Measurements from ENCODE around the gene LPP.

LPP gene

DNA sequence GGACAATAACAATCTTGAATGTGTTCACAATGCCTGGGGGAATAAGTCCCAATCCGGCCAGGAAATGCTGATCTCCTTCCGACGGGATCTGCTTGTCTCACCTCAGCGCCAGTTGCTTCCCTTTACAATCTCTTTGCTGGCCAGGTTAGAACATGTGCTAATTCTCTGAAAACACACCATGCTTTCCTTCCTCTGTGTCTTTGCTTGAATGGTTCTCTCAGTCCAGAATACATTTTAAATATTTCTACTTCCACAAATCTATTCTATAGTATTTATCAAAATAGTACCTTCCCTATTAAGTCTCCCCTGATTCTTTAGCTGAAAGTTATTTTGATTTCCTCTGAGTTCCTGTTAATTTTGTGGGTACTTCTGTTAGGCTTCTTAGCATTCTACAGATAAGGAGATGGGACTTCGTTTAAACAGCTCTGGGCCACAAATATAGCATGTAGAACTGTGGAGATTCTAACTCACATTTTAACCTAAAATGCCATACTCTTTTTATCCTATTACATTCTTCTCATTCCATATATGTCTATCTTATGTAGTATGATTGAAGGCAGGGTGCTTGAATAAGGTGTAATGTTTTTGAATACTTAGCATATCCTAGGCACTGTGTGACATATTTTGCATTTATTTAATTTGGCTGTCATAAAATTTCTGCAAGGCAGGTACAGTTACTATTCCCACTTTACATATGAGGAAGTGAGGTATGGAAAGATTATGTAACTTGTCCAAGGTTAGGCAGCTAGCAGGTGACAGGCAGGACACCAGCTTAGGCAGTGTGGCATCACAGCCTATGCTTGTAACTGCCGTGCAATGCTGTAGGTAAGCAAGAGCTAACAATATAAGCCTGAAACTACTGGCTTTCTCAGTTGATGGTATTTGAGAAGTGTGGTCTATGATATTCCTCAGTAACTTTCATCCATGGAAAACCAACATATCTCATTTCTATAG, 299.8 kb downstream of the LPP start:
- DNase-seq: no peak

DNA sequence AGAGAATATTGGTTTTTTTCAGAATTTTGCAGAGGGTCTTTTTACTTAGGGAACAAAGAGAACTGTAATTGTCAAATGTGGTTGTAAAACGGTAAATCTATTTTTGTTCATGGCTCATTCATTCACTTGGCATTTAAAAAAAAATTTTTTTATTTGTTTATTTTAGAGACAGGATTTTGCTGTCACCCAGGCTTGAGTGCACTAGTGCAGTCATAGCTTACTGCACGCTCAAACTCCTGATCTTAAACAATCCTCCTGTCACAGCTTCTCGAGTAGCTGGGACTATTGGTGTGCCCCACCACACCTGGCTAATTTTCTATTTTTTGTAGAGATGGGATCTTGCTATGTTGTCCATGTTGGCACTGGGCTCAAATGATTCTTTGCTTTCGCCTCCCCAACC, 301.8 kb downstream of the LPP start:
- DNase-seq: no peak

DNA sequence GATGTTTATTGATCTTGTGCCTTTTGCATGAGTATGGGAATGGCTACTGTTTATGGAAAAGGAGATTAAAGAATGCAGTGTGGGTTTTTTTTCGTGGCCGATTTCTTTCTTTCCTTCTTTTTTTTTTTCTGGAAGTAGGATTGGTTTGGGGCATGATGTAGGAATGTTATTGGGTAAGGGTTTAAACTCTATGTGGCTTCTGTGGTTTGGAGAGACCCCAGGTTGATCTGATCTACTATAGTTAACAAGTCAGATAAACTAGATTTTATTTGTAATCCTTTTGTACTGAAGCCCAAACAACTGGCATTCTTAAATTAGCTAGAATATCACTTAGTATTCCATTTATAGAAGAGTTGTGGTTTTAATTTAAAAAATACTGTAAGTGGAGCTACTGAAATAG, 304.8 kb downstream of the LPP start:
- DNase-seq: no peak

DNA sequence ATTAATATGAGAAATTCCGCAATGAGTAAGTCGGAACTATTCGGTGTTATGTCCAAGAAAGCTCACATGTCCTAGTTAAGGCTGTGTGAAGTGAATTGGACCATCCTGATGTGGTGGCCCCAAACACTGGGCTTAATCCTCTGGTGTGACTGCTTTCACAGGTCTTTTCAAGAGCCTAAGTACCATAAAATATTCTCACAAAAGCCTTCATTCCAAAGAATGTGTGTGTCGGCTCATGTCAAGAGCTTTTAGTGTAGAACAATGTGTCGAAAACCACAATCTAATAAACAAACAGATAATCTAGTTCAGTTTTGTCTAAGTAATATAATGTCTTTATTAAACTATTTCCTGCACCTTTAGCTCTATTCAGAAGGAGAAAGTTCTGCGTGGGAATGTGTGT, 311.4 kb downstream of the LPP start:
- DNase-seq: no peak

DNA sequence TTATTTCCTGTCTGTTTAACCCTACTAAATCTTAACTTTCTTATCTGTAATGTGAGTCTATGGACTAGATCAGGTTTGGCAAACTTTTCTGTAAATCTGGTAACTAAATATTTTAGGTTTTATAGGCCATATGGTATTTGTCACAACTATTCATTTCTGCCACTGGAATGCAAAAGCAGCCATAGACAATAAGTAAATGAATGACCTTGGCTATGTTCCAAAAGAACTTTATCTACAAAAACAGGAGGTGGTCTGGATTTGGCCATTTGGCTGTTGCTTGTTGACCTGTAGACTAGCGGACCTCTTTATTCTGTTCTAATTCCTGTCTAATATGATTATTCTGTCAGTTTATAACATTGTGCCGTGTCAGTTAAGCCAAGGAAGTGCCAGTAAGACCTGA, 314.2 kb downstream of the LPP start:
- no peak for DNase-seq

DNA sequence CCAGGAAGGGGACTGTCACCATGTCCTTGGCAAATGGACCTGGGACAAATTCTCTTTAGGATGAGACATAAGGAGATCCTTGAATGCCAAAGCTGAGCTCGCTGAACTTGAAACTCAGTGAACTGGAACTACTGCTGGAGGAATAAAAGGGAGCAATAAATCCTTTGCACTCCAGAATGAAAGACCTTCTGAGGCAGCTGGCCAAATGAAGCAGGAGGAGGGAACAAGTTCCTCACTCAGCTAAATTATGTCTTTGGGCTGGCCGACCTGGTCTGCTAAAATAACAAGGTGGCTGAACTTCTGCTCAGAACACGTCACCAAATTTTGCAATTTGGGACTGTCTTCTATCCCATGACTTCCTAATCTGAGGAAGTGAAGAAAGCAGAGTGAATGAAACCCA, 314.7 kb downstream of the LPP start:
- DNase-seq: no peak

DNA sequence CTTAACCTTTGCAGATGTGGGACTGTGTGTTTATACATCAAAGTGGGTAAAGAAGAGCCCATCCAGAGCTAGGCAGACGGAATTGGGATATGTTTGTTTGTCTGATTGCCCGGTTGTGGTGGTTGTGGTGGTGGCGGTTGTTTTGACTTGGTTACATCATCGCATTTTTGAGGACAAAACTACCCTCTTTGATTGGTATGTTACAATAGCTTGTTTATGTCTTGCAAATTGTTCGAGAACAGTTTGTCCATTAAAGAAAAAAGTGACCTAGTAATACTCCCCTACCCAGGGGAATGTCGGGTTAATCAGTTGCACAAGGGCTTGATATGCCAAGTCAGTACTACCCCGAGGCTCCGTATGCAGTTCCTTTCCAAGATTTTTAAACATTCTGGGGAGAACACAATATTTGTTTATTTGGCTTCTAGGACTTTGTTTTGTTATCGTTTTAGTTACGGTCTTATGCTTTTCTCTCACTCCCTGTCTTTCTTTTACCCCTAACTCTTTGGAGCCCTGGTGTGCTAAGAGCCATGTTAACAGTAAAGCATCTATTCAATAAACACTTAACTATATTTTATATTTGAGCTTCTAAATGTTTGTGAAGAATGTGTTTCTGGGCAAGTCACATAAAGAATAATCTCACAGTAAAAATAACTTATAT, 315.4 kb downstream of the LPP start:
- no peak for DNase-seq

DNA sequence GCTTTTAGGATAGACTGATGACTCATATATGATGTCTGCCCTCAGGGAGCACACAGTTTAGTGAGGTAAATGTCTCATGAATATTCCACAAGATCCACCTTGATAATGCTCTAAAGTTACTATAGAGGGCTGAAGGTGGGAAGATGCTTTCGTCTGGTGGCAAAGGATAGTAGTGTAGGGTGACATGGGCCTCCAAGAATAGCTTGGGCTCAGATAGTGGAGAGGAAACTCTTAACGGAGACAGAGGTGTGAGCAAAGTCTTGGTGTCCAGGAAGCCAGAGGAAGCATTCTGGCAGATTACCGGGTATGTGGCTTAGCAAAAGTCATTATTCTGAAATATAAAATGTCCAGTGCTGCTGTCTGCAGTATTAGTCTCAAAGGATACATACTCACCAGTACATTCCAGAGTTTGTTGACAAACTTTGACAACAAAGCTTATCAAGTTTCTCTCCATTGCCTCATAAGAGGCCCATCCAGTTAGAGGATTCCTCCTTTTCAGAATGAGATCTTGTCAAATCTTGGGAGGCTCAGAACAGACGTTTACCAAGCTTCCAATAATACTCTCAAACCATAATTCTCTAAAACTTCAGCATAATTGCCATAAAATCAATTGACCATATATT, 316.7 kb downstream of the LPP start:
- no peak for DNase-seq

DNA sequence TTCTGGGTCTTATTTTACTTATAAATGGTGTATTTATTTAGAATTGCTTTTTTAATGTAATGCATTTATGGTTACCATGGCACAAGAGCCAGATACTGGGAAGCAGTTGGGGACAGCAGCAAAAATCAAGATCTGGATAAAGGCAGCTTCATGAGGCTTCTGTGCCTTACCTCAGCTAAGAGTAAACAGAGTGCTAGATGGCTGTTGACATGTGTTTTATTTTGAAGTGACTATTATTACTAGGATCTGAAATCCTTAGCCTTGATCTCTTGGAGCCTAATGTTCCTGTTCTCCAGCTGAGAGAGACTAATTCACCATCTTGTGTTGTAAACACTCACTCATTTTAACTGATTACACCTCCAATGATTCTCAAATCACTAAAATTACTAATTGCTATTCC, 317.8 kb downstream of the LPP start:
- peak in 1 of 2 experiments; percentile 44 for DNase-seq

DNA sequence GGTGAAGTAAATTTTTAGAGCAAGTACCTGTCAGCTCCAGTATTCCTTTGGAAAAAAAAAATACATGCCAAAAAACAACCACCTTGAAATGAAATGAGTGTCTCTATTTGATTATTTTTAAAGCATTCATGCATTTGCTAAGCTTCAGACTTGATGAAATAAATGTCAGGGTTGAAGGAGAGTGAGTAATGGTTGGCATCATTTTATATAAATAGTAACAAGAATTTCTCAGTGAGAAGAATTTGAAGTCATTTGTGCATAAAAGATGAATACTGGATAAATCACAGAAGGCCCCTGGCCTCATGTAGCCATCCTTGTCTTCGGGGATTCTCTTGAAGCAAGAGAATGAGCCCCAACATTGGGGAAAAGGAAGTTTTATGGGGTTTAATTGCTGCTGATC, 318.4 kb downstream of the LPP start:
- no peak for DNase-seq

DNA sequence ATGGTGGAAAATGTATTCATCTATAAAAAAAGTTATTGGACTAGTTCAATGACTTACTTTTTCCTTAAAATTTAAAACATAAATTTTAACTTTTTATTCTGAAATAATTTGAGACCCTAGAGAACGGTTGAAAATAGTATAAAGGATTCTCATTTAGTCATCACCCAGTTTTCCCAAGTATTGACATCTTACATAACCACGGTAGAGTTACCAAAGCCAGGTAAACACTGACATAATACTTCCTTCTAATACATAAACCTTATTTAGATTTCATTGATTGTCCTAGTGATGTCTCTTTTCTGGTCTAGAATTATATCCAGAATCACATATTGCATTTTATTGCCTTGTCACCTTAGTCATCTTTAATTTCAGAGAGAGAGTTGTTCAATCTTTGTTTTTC, 319.1 kb downstream of the LPP start:
- no peak for DNase-seq

DNA sequence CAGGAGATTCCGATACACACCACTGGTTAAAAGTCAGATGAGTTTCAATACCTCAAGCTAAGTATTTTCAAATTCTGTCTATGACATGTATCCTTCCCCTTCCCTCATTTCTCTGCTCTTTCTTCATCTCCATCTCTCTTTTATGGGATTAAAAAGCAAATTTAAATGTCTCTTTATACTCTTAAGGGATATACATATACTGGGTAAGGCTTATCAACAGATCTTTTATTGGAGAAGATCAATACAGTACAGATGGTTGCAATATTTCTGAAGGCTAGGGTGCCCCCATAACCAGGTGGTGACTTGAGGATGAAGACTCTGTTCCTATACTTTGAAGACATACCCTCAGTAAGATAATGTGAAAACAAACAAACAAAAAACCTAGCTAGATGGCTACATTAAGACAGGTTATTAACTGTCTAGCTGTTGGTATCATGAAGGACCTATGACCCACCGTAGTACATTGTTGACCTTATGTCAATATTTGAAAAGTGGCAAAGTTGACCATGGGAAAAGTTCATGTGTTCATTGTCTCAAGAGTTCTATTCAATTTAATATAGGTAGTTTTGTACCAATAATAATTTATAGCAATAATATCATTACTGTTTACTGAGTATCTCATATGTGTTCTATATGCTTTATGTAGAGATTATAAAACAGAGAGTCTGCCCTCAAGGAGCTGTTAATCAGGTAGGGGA, 319.8 kb downstream of the LPP start:
- no peak for DNase-seq

DNA sequence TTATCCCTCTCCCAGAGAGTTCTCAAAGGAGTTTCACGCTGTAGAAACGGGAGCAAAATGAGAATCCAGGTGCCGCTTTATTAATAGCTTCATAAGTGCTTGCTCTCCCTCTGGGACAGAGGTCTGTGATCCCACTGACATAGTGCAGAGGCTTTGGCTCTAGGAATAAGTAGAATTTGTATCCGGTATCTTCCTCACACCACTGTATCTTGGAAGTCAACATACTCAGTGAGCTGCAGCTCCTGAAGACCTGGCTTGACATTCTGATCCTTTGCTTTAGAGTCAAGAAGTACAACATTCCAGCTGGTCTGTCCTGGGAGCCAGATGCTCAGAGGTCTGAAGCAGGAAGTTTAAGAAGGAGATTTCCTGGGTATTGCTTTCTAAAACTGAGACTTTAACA, 323.0 kb downstream of the LPP start:
- no peak for DNase-seq

DNA sequence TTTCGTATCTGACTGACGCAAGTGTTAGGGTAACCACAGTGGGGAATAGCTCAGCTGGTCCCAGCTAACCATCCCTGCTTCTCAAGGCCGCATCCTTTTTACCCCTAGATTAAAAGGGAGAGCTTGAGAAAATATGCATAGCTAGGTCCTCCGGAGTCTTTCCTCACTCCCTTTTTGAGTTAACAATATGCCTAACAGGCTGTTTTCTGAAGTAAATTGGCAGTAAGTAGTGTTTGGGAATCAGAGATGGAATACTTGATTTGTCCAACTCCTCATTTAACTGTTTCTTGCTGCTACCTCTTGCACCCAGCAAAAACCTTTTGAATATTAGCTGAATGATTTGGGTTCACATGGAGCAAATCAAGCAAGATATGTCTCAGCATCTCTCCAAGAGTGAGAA, 326.1 kb downstream of the LPP start:
- no peak for DNase-seq

DNA sequence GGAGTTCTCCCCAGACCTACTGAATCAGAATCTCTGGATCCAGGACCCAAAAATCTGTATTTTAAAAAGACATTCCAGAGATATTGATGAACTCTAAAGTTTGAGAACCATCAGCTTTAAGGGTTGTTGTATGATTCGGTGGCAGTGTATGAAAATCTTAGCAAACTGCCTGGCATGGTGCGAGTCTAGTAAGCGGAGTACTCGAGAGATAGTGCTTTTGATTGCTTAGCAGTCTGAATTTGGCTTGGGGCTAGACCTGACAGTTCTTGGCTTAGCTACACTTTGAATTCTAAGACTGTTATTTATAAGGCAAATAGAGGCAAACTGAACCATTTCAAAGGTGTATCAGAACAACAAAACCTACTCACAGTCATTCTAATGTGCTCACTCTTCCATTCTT, 329.0 kb downstream of the LPP start:
- no peak for DNase-seq

DNA sequence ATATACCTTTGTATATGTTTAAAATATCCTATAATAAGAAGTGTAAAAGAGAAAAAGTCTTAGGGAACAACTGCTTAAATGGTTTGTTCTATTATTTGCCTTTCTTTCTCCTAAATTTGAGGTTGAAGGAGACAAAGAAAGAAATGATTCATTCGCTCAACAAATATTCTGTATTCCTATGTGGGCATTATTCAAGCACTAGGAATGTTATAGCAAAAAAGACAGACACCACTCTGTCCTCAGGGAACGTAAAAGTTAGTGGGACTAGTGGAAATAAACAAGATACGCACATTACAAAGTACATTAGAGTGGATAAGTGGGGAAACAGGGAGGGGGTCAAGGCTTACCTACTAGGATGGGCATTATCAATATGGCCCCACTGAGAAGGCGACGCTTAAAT, 332.2 kb downstream of the LPP start:
- no peak for DNase-seq

DNA sequence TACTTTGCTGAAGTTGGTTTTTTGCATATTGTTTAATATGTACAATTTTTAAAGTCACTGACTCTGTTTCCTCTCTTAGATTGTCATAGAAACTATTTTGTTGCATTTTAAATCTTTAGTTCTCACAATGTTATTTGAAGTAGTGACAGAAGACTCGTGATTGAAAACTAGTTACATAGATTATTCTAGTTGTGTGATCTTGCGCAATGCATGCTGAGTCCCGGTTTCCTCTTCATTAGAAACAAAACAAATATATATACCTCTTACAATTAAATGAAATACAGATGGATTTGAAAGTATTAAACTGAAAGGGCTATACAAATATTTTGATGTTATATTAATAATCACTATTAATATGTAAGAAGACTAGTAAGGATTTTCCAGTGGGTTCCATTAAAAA, 333.0 kb downstream of the LPP start:
- DNase-seq: no peak

DNA sequence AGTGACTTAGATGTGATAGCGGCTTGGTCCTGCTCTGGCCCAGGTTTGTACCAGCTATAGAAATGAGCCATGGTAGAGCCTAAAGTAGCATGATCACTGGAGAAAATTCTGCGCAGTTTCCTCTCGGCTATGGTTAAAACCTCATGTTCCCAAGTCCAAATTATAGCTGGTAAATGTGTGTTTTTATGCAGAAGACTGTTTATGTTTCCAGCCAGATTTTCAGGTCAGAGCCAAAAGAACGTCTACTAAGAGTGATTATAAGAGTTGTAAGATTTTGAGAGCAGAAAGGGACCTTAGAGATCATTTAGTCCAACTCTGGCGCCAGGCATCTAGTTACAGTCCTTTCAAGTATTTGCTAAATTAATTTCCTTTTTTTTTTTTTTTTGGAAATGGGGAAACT, 333.7 kb downstream of the LPP start:
- no peak for DNase-seq

DNA sequence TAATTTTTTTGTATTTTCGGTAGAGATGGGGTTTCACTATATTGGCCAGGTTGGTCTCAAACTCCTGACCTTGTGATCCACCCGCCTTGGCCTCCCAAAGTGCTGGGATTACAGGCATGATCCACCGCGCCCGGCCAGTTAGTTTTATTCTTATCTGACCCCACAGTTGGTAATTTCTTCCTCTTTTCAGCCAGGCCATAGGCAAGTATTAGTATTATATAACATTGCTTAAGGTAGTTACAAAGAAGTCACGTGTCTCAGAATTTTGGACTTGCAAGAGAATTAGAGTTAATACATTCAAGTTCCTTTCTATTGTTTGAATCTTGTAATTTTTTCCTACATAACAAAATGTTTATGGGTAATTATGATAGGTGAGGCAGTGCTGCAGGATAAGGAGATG, 334.8 kb downstream of the LPP start:
- no peak for DNase-seq

DNA sequence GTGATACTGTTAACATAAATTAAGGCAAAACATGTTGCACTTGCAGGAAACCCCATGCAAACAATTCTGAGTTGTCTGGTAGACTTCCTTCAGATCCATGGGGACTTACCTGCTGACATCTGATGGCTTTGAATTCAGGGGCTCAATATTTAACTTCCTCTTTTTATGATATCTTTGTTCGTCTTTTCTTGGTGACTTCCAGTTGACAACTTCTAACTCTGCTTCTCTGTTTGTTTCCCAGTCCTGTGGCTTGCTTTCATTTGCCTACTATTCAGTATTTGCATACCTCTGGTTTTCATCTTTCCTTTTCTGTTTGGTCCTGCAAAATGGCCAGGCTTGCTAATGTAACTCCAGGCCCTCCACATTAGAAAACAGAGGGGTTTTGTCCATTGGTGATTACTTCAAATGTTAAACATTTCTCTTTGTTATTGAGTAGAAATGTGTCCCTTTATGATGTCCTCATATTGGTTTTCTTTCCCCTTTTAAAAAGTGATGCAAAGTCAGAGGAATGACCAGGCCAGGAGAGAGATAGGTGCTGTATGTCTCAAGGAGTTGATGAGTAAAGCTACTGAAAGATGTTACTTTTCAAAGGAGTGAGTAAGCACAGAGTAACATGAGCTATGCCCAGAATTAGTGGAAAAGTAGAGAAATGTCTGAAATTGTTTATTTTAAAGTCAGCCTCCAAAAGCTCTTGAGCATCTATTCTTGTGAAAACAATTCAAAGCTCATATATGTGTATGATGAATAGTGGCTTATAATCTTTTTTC, 335.9 kb downstream of the LPP start:
- DNase-seq: no peak

DNA sequence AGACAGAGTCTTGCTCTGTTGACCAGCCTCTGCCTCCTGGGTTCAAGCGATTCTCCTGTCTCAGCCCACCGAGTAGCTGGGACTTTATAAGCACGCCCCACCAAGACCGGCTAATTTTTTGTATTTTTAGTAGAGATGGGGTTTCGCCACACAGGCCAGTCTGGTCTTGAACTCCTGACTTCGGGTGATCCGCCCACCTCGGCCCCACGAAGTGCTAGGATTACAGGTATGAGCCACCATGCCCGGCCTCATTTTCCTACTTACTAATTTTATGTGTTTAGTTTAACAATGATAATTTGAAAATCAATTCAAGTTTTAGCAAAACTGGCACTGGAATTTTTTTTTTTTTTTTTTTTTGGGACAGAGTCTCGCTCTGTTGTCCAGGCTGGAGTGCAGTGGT, 336.5 kb downstream of the LPP start:
- DNase-seq: no peak

DNA sequence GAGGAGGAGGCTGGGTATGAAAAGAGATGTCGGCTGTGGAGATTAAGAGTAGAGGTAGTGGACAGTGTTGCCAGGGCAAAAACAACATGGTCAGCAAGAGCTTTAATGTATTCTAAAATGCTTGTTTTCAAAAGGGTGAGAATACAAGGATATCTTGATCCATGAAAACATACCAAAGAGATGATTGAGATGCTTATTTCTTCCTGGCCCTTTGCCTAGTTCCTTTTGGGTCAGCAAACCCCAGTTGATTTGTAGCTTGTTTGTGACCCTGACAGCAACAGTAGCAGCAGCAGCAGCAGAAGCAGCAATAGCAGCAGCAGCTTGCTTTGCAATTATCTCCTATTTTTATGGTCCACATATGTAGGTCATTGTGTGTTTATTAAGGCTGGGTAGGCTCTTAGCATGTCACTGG, 337.3 kb downstream of the LPP start:
- no peak for DNase-seq

DNA sequence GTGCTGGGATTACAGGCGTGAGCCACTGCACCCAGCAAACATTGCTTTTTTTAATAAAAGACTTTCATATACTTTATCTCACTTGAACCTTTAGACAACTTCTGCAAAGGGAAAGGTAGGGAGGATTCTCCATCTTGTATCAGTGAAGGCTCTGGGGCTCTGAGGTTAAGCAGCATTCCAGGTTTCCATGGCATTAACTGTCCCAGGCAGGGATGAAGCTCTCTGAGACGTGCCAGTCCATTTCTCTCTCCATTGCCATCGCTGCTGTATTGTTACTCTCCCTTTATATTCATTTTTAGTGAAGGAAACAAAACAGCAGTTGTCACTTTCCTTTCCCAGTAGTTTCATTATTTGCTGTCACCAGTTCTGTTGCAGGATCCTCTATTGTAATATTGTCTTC, 342.4 kb downstream of the LPP start:
- no peak for DNase-seq

Data from NCI-H2081 (cell line).